ENCODE measurements around the gene FAM153A. TPM values are rescaled to one million over a fixed set of nuclear protein-coding genes. Genes with fewer than 3 reads are reported as not detected.
"Not testable (repeated sequence)": the region's sequence is repeated elsewhere in the genome, so short reads cannot be mapped to it uniquely, and the experiment has no call there.

FAM153A gene
- not detected for polyA plus RNA-seq (2013, experiment 1 of 2)
- not detected for polyA plus RNA-seq (2013, experiment 2 of 2)

- H3K36me3 ChIP-seq (replicated peaks in 1 of 2; ENCODE audit: control insufficient read depth in 2 of 2, insufficient read depth in 2 of 2, low read length in 2 of 2), result not testable (repeated sequence)
Observed at GRCh38 chr5:177782792-177783633, at the start of gene FAM153A. Gene FAM153A (minus strand): TSS chr5:177782899.

DNA sequence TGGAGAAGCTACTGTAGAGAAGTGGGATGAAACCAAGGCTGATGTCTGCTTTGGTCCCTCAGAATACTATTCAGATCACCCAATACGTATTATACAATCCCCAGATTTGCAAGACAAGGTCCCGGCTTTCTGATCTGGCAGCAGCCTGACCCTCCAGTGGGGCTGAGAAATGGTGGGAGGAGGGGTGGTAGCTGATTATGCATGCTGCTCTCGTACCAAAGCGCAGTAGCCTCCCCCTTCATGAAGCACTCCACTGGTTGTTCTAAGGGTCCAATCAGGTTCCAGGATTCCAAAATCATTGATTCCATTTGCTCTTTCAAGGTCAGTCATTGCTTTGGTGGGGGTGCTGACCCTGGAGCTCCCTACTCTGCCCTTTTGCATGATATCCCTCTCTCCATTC lies 49.6 kb upstream of the FAM153A start:
- H3K4me1 ChIP-seq (ENCODE audit: control insufficient read depth in 2 of 2, insufficient read depth in 1 of 2, low read depth in 1 of 2, low read length in 2 of 2); H4K91ac ChIP-seq (ENCODE audit: low read depth, low read length, poor library complexity); H2BK12ac ChIP-seq (ENCODE audit: low read length); H3K4me3 ChIP-seq (ENCODE audit: low read length in 2 of 2); H3K9ac ChIP-seq (ENCODE audit: low read depth, low read length, poor library complexity); DNase-seq (ENCODE audit: low spot score); H2BK5ac ChIP-seq (ENCODE audit: low read length); H2AK5ac ChIP-seq (ENCODE audit: low read depth, low read length); H2AFZ ChIP-seq (ENCODE audit: low read length); H2BK15ac ChIP-seq (ENCODE audit: low read length); H3K27me3 ChIP-seq (ENCODE audit: control insufficient read depth in 3 of 3, insufficient read depth in 3 of 3, low read depth in 1 of 3, low read length in 3 of 3); H3K4me2 ChIP-seq (ENCODE audit: insufficient read depth, low read length, poor library complexity, severe bottlenecking); H3K79me1 ChIP-seq (ENCODE audit: low read depth, low read length); H3K36me3 ChIP-seq (replicated peaks in 1 of 2; ENCODE audit: control insufficient read depth in 2 of 2, insufficient read depth in 2 of 2, low read length in 2 of 2); H3K4ac ChIP-seq (ENCODE audit: low read length); H3K23ac ChIP-seq (ENCODE audit: low read depth, low read length, poor library complexity); H3K18ac ChIP-seq (ENCODE audit: low read length); H2BK120ac ChIP-seq (ENCODE audit: low read depth, low read length); H3K14ac ChIP-seq (ENCODE audit: low read length); H4K8ac ChIP-seq (ENCODE audit: low read depth, low read length); H3K27ac ChIP-seq (replicated peaks; ENCODE audit: low read length); H3K9me3 ChIP-seq (replicated peaks in 1 of 2; ENCODE audit: control insufficient read depth in 2 of 2, insufficient read depth in 1 of 2, low read depth in 1 of 2, low read length in 2 of 2): not testable (repeated sequence)
- WGBS, 2 donors (ENCODE audit: extremely low coverage in 2 of 2, insufficient read length in 2 of 2, insufficient replicate concordance in 1 of 2), result no CpG with 5 or more reads among the region's 4 CpGs

More at GRCh38 chr5:177782792-177783633, at the start of gene FAM153A:
- H3K9me3 ChIP-seq (replicated peaks in 1 of 2; ENCODE audit: control insufficient read depth in 2 of 2, insufficient read depth in 1 of 2, low read depth in 1 of 2, low read length in 2 of 2); H2BK5ac ChIP-seq (ENCODE audit: low read length); H3K9ac ChIP-seq (ENCODE audit: low read depth, low read length, poor library complexity); H2BK12ac ChIP-seq (ENCODE audit: low read length); H3K79me1 ChIP-seq (ENCODE audit: low read depth, low read length); H2AK5ac ChIP-seq (ENCODE audit: low read depth, low read length); H3K4me3 ChIP-seq (ENCODE audit: low read length in 2 of 2); H3K23ac ChIP-seq (ENCODE audit: low read depth, low read length, poor library complexity); H4K8ac ChIP-seq (ENCODE audit: low read depth, low read length); DNase-seq (ENCODE audit: low spot score); H2BK15ac ChIP-seq (ENCODE audit: low read length); H2AFZ ChIP-seq (ENCODE audit: low read length); H4K91ac ChIP-seq (ENCODE audit: low read depth, low read length, poor library complexity); H3K4me1 ChIP-seq (ENCODE audit: control insufficient read depth in 2 of 2, insufficient read depth in 1 of 2, low read depth in 1 of 2, low read length in 2 of 2); H3K27ac ChIP-seq (replicated peaks; ENCODE audit: low read length); H3K14ac ChIP-seq (ENCODE audit: low read length); H2BK120ac ChIP-seq (ENCODE audit: low read depth, low read length); H3K4ac ChIP-seq (ENCODE audit: low read length); H3K4me2 ChIP-seq (ENCODE audit: insufficient read depth, low read length, poor library complexity, severe bottlenecking); H3K18ac ChIP-seq (ENCODE audit: low read length); H3K27me3 ChIP-seq (ENCODE audit: control insufficient read depth in 3 of 3, insufficient read depth in 3 of 3, low read depth in 1 of 3, low read length in 3 of 3): not testable (repeated sequence)
- no CpG with 5 or more reads among the region's 67 CpGs for WGBS, 2 donors (ENCODE audit: extremely low coverage in 2 of 2, insufficient read length in 2 of 2, insufficient replicate concordance in 1 of 2)

DNA sequence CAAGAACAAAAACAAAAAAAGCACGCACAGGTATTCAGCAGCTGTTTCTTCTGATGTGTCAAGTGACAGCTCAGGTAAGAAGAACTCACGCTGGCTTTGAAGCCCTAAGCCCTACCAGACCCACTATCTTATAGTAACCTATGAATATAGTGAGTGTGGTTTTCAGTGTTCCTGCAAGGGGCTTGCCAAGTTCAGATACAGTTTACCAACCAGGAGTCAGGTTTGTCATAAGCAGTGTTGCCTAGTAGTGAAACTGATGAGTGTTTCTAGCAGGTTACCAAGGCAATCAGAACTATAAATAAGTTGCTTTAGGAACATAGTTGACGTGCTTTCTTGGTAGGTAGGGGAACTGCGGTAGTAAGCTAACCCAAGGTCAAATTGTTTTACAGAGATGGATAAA lies 43.4 kb upstream of the FAM153A start:
- no CpG with 5 or more reads among the region's 4 CpGs for WGBS, 2 donors (ENCODE audit: extremely low coverage in 2 of 2, insufficient read length in 2 of 2, insufficient replicate concordance in 1 of 2)
- H3K14ac ChIP-seq (ENCODE audit: low read length); H4K91ac ChIP-seq (ENCODE audit: low read depth, low read length, poor library complexity); H3K9ac ChIP-seq (ENCODE audit: low read depth, low read length, poor library complexity); H3K9me3 ChIP-seq (replicated peaks in 1 of 2; ENCODE audit: control insufficient read depth in 2 of 2, insufficient read depth in 1 of 2, low read depth in 1 of 2, low read length in 2 of 2); H2BK5ac ChIP-seq (ENCODE audit: low read length); H3K4ac ChIP-seq (ENCODE audit: low read length); H4K8ac ChIP-seq (ENCODE audit: low read depth, low read length); H3K18ac ChIP-seq (ENCODE audit: low read length); H3K36me3 ChIP-seq (replicated peaks in 1 of 2; ENCODE audit: control insufficient read depth in 2 of 2, insufficient read depth in 2 of 2, low read length in 2 of 2); H3K4me2 ChIP-seq (ENCODE audit: insufficient read depth, low read length, poor library complexity, severe bottlenecking); H2AK5ac ChIP-seq (ENCODE audit: low read depth, low read length); DNase-seq (ENCODE audit: low spot score); H3K27ac ChIP-seq (replicated peaks; ENCODE audit: low read length); H3K23ac ChIP-seq (ENCODE audit: low read depth, low read length, poor library complexity); H3K27me3 ChIP-seq (ENCODE audit: control insufficient read depth in 3 of 3, insufficient read depth in 3 of 3, low read depth in 1 of 3, low read length in 3 of 3); H2BK120ac ChIP-seq (ENCODE audit: low read depth, low read length); H2BK12ac ChIP-seq (ENCODE audit: low read length); H3K79me1 ChIP-seq (ENCODE audit: low read depth, low read length); H2BK15ac ChIP-seq (ENCODE audit: low read length); H3K4me1 ChIP-seq (ENCODE audit: control insufficient read depth in 2 of 2, insufficient read depth in 1 of 2, low read depth in 1 of 2, low read length in 2 of 2); H3K4me3 ChIP-seq (ENCODE audit: low read length in 2 of 2); H2AFZ ChIP-seq (ENCODE audit: low read length): not testable (repeated sequence)

DNA sequence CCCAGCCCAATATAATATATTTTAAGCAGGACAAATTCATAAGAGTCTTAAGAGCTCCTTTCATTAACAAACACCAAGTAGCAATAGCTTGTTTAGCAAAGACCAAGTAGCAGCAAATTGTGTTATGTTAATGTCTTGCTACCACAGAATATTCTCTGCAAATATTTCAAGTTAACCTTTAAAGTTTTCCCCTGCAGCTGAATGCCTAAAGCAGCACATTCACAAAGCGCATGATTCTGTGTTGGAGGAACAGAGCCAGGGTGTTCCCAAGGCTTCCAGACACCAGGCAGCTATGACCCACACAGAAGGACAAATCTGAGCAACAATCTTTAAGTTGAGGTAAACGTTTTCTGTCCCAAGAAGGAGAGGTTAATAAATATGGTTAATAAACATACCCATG lies 42.1 kb upstream of the FAM153A start:
- not testable (repeated sequence) for H3K4me1 ChIP-seq (ENCODE audit: control insufficient read depth in 2 of 2, insufficient read depth in 1 of 2, low read depth in 1 of 2, low read length in 2 of 2); H3K36me3 ChIP-seq (replicated peaks in 1 of 2; ENCODE audit: control insufficient read depth in 2 of 2, insufficient read depth in 2 of 2, low read length in 2 of 2); H2BK15ac ChIP-seq (ENCODE audit: low read length); H2AFZ ChIP-seq (ENCODE audit: low read length); DNase-seq (ENCODE audit: low spot score); H2BK5ac ChIP-seq (ENCODE audit: low read length); H2AK5ac ChIP-seq (ENCODE audit: low read depth, low read length); H2BK120ac ChIP-seq (ENCODE audit: low read depth, low read length); H3K79me1 ChIP-seq (ENCODE audit: low read depth, low read length); H4K91ac ChIP-seq (ENCODE audit: low read depth, low read length, poor library complexity); H3K4ac ChIP-seq (ENCODE audit: low read length); H4K8ac ChIP-seq (ENCODE audit: low read depth, low read length); H2BK12ac ChIP-seq (ENCODE audit: low read length); H3K23ac ChIP-seq (ENCODE audit: low read depth, low read length, poor library complexity); H3K9me3 ChIP-seq (replicated peaks in 1 of 2; ENCODE audit: control insufficient read depth in 2 of 2, insufficient read depth in 1 of 2, low read depth in 1 of 2, low read length in 2 of 2); H3K18ac ChIP-seq (ENCODE audit: low read length); H3K4me2 ChIP-seq (ENCODE audit: insufficient read depth, low read length, poor library complexity, severe bottlenecking); H3K4me3 ChIP-seq (ENCODE audit: low read length in 2 of 2); H3K27me3 ChIP-seq (ENCODE audit: control insufficient read depth in 3 of 3, insufficient read depth in 3 of 3, low read depth in 1 of 3, low read length in 3 of 3); H3K27ac ChIP-seq (replicated peaks; ENCODE audit: low read length); H3K14ac ChIP-seq (ENCODE audit: low read length); H3K9ac ChIP-seq (ENCODE audit: low read depth, low read length, poor library complexity)
- WGBS, 2 donors (ENCODE audit: extremely low coverage in 2 of 2, insufficient read length in 2 of 2, insufficient replicate concordance in 1 of 2), result no CpG with 5 or more reads among the region's 2 CpGs

All from neuronal stem cell (in vitro differentiated cells).